ENCODE results near the gene C10orf90.

Gene C10orf90

GRCh38 chr10:126461289-126461940 is 209.1 kb downstream of the C10orf90 start:
- DNase-seq (ENCODE audit: low read depth): no peak

- DNase-seq (ENCODE audit: low read depth): peak; percentile 94
Observed at GRCh38 chr10:126459878-126460481, 210.5 kb downstream of the C10orf90 start.

- peak; percentile 66 for DNase-seq (ENCODE audit: low read depth)
Observed at GRCh38 chr10:126459032-126459831, 211.3 kb downstream of the C10orf90 start.

- DNase-seq (ENCODE audit: low read depth): peak; percentile 81
Observed at GRCh38 chr10:126458466-126458865, 212.0 kb downstream of the C10orf90 start.

GRCh38 chr10:126456632-126457031 is 213.9 kb downstream of the C10orf90 start:
- no peak for DNase-seq (ENCODE audit: low read depth)

GRCh38 chr10:126455766-126456405 is 214.6 kb downstream of the C10orf90 start:
- DNase-seq (ENCODE audit: low read depth): no peak

- no peak for DNase-seq (ENCODE audit: low read depth)
Observed at GRCh38 chr10:126455036-126455765, 215.3 kb downstream of the C10orf90 start.

GRCh38 chr10:126454045-126454751 is 216.3 kb downstream of the C10orf90 start:
- DNase-seq (ENCODE audit: low read depth): no peak

- no peak for DNase-seq (ENCODE audit: low read depth)
Observed at GRCh38 chr10:126452245-126452644, 218.2 kb downstream of the C10orf90 start.

GRCh38 chr10:126448091-126448490 is 222.4 kb downstream of the C10orf90 start:
- no peak for DNase-seq (ENCODE audit: low read depth)

GRCh38 chr10:126439942-126440341 is 230.6 kb downstream of the C10orf90 start:
- DNase-seq (ENCODE audit: low read depth): peak; percentile 26

- no peak for DNase-seq (ENCODE audit: low read depth)
Observed at GRCh38 chr10:126438407-126438783, 232.1 kb downstream of the C10orf90 start.

- no peak for DNase-seq (ENCODE audit: low read depth)
Observed at GRCh38 chr10:126437635-126438406, 232.7 kb downstream of the C10orf90 start.

- no peak for DNase-seq (ENCODE audit: low read depth)
Observed at GRCh38 chr10:126434235-126434634, 236.3 kb downstream of the C10orf90 start.

GRCh38 chr10:126433351-126433750 is 237.1 kb downstream of the C10orf90 start:
- peak; percentile 22 for DNase-seq (ENCODE audit: low read depth)

GRCh38 chr10:126432507-126432906 is 238.0 kb downstream of the C10orf90 start:
- DNase-seq (ENCODE audit: low read depth): no peak

GRCh38 chr10:126431816-126432215 is 238.7 kb downstream of the C10orf90 start:
- no peak for DNase-seq (ENCODE audit: low read depth)

- DNase-seq (ENCODE audit: low read depth): no peak
Observed at GRCh38 chr10:126430512-126430911, 240.0 kb downstream of the C10orf90 start.

GRCh38 chr10:126429275-126429674 is 241.2 kb downstream of the C10orf90 start:
- DNase-seq (ENCODE audit: low read depth): no peak

GRCh38 chr10:126425489-126426065 is 244.9 kb downstream of the C10orf90 start:
- no peak for DNase-seq (ENCODE audit: low read depth)

All from EH (cell line).